ENCODE data around the gene DVL1. TPM values are rescaled to one million over a fixed set of nuclear protein-coding genes. Genes with fewer than 3 reads are reported as not detected.

The DVL1 gene
- total and polyA plus RNA-seq, 10 of the 15 experiments (the other 5 are each of a cell fraction or from before 2014, with no cell fraction given) = 0.10 to 31.1 (median 4.6) TPM

DNA sequence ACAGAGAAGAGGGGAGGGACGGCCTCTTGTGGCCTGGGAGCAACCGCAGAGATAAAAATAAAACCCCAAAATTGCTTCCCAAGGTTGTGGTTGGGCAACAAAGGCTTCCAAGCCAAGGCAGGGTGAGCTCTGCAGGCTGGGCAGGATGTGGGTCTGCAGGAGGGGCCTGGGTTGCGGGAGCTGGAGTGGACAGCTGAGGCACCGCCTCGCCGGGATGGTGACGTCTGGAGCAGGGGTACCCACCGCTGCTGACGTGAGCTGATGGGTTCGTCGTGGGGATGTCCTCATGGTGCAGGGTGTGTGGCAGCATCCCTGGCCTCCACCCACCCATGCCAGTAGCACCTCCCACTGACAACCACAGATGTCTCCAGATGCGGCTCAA is 22.1 kb upstream of the DVL1 start:
- no peaks in the 10 kb centered on the region for H3K27me3 ChIP-seq (replicated peaks in 1 of 2; ENCODE audit: control insufficient read depth in 2 of 2, insufficient read depth in 2 of 2, low read length in 1 of 2)
- FAIRE-seq (no peak), DNase-seq (ENCODE audit: low read depth, low spot score) (no peak), ATAC-seq (peak; percentile 0; the same call in 2 of the 3 replicates)
- TF ChIP-seq POLR2A (IDR thresholded peaks at IDR 0.05; ENCODE audit: low read depth, low read length) (peak; percentile 21; the same call in 1 of the 2 replicates), NRF1 (conservative IDR thresholded peaks at IDR 0.05; ENCODE audit: low read depth, low read length) (no peak), KDM1A (IDR thresholded peaks at IDR 0.05; ENCODE audit: borderline replicate concordance) (no peak), WRNIP1 (IDR thresholded peaks at IDR 0.05; ENCODE audit: borderline replicate concordance, low read depth, low read length) (no peak), ZNF217 (IDR thresholded peaks at IDR 0.05) (no peak), RUNX3 (IDR thresholded peaks at IDR 0.05; ENCODE audit: low read length) (peak; percentile 57), CREB1 (IDR thresholded peaks at IDR 0.05; ENCODE audit: low read depth) (peak; percentile 61; the same call in 1 of the 2 replicates)
- no TSS peak for BruUV-seq (replicated peaks)
- no peaks in the 10 kb centered on the region for H4K20me1 ChIP-seq (ENCODE audit: control insufficient read depth, insufficient read depth)
- H3K4me3 ChIP-seq = no peak overlapping the region
- intact Hi-C loops (cut with micrococcal nuclease; ENCODE audit: unreplicated experiment) (loop anchor here (10.0 kb wide), 1 partner anchor 133 kb away; no protein-coding TSS in a partner anchor), in situ Hi-C loops (cut with MboI) (no loop called here)
- peak overlapping the region; percentile 42 for H3K27ac ChIP-seq (ENCODE audit: control insufficient read depth, insufficient read depth)
- CTCF ChIA-PET = interaction anchor here (0.6 to 2.8 kb wide), 20 partner anchors 12 to 387 kb away, joined by 3 to 15 read pairs (median 6); partner anchors contain the start of genes AGRN, CCNL2, DVL1 and MRPL20
- H3K4me1 ChIP-seq (ENCODE audit: control insufficient read depth, insufficient read depth, low read length) = peaks cover 24% of the 10 kb centered on the region
- POLR2A ChIA-PET = interaction anchor here (1.1 kb wide), 1 partner anchor 67 kb away, joined by 3 read pairs; no protein-coding TSS in a partner anchor
- H3K79me2 ChIP-seq (ENCODE audit: control insufficient read depth, insufficient read depth, low read length) = peaks cover 29% of the 10 kb centered on the region
- H3K4me2 ChIP-seq (ENCODE audit: control insufficient read depth, insufficient read depth) = peak overlapping the region; percentile 97
- SMC1A ChIA-PET (ENCODE audit: uncharacterized antibody, unreplicated experiment) = interaction anchor here (0.9 to 1.8 kb wide), 7 partner anchors 23 to 386 kb away, joined by 3 to 5 read pairs (median 3); no protein-coding TSS in a partner anchor
- peak overlapping the region; percentile 22; the same call in 1 of the 2 replicates for H3K9ac ChIP-seq (ENCODE audit: control insufficient read depth, insufficient read depth, low read length)
- peaks cover 0 to 3% of the 10 kb centered on the region in 2 experiments; a peak in 2 of 4 replicates for H3K36me3 ChIP-seq (ENCODE audit: control insufficient read depth in 2 of 2, insufficient read depth in 2 of 2, low read length in 1 of 2)
- no peak overlapping the region for H2AFZ ChIP-seq (ENCODE audit: control insufficient read depth, low read depth, low read length)
- 23% methylated on average over 12 of the region's 12 CpGs for WGBS (ENCODE audit: insufficient coverage, insufficient replicate concordance, low lambda C conversion rate, missing lambda C conversion rate)
- RAD21 ChIA-PET (ENCODE audit: unreplicated experiment) = interaction anchor here (1.5 kb wide), 1 partner anchor 133 kb away, joined by 6 read pairs; no protein-coding TSS in a partner anchor
- peaks cover 3% of the 10 kb centered on the region; the same call in 1 of the 3 replicates for H3K9me3 ChIP-seq (replicated peaks; ENCODE audit: control insufficient read depth, insufficient read depth, low read length)
